ENCODE data around the gene GVQW3.

DNA sequence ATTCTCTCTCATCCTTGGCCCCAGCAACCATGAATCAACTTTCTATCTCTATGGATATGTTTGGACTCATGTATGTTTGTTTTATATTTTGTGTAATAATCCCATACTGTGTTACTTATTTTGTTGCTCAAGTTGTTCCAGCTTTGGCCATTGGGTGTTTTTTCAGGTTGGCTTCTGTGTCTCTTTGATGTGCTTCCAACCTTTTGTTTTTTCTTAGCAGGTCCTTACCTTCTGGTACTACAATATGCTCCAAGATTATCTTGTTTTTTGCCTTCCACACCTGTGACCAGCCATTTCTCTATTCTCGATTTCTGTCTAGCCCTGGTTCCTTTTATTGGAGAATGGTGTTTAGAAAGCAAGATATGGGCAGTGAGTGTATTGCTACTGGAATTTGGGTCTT lies 14.2 kb downstream of the GVQW3 start:
- TF ChIP-seq CTCF (IDR thresholded peaks at IDR 0.05) (no peak), ELF4 (CRISPR knock-in tag; IDR thresholded peaks at IDR 0.05; ENCODE audit: low read depth) (no peak), ATF3 (CRISPR knock-in tag; conservative IDR thresholded peaks at IDR 0.05) (no peak), JUN (CRISPR knock-in tag; IDR thresholded peaks at IDR 0.05) (no peak), CREM (CRISPR knock-in tag; IDR thresholded peaks at IDR 0.05) (no peak)

Data from WTC11 (cell line).